Esophagus muscularis mucosa (tissue), 4 donors: ENCODE measurements around the gene SLC22A17. TPM values are rescaled to one million over a fixed set of nuclear protein-coding genes. Genes with fewer than 3 reads are reported as not detected.
A peak's percentile ranks its signal among the peaks of the same experiment; 100 is the strongest.

Experiments
- DNase-seq: peaks from one replicate; pipeline ENCODE4 v3.0.0-alpha.2; 2017; ENCODE audit errors: extremely low spot score
- H3K27ac ChIP-seq, 4 donors: fragments of 200-600 bp; sonication (generic); replicated peaks in 1 of 4; 1 replicate in 3 of 4; 2 replicates in 1 of 4; pipeline ENCODE4 v1.5.1; 2016 to 2019; ENCODE audit warnings: mild to moderate bottlenecking in 1 of 4
- H3K27me3 ChIP-seq, 4 donors: fragments of 200-600 bp; sonication (generic); one replicate each; pipeline versions ENCODE4 v1.5.1 to v1.6.0; 2016 to 2019
- H3K36me3 ChIP-seq, 4 donors: fragments of 200-600 bp; sonication (generic); one replicate each; pipeline ENCODE4 v1.5.1; 2016 to 2019
- H3K4me1 ChIP-seq, 4 donors: fragments of 200-600 bp; sonication (generic); one replicate each; pipeline ENCODE4 v1.5.1; 2016 to 2019
- H3K4me3 ChIP-seq, 4 donors: fragments of 200-600 bp; sonication (generic); 1 replicate in 2 of 4; 2 replicates in 2 of 4; pipeline ENCODE4 v1.5.1; 2016 to 2019; ENCODE audit warnings: mild to moderate bottlenecking in 4 of 4, moderate library complexity in 1 of 4
- H3K9me3 ChIP-seq, 4 donors: fragments of 200-600 bp; sonication (generic); 1 replicate in 3 of 4; 2 replicates in 1 of 4; pipeline ENCODE4 v1.5.1; 2016 to 2019
- EP300 ChIP-seq: sonication (generic); formaldehyde crosslinking; IDR thresholded peaks from one replicate; pipeline ENCODE4 v1.6.1; 2017; ENCODE audit warnings: antibody characterized with exemption
- POLR2A ChIP-seq: fragments of 450-650 bp; IDR thresholded peaks from one replicate; pipeline ENCODE4 v1.6.1; 2017; ENCODE audit warnings: antibody characterized with exemption, moderate library complexity, mild to moderate bottlenecking, low read depth
- POLR2AphosphoS5 ChIP-seq, 2 donors: sonication (generic); formaldehyde crosslinking; IDR thresholded peaks; one replicate each; pipeline ENCODE4 v1.6.1; 2017; ENCODE audit warnings: antibody characterized with exemption in 2 of 2
- WGBS: methylation state at CpG from one replicate; pipeline ENCODE4 v1.1.5; 2018; 5-methylcytosine and 5-hydroxymethylcytosine counted together
- intact Hi-C: fragments of 100-400 bp; cut with DNase I; formaldehyde crosslinking; loops from one replicate; pipeline ENCODE4 v1.15.1; 2023
- total RNA-seq, 4 donors: library from RNA; depleted of rRNA; stranded (reverse); fragments of >200 nt; gene quantifications; one replicate each; pipeline versions ENCODE4 v1.1.0 to v1.2.1, GENCODE V29; 2016
- TF ChIP-seq, protein P1 (sequence below), 3 experiments: fragments of 200-600 bp in 2 of 3; fragments of 450-650 bp in 1 of 3; sonication (generic) in 2 of 3; IDR thresholded peaks; one replicate each; pipeline ENCODE4 v1.5.1; 2017 to 2019; ENCODE audit warnings: antibody characterized with exemption in 3 of 3, mild to moderate bottlenecking in 2 of 3, moderate library complexity in 1 of 3

Gene SLC22A17
- total RNA-seq, 4 donors from 2014 or later = 12.5 to 36.9 (median 24.9) TPM

DNA sequence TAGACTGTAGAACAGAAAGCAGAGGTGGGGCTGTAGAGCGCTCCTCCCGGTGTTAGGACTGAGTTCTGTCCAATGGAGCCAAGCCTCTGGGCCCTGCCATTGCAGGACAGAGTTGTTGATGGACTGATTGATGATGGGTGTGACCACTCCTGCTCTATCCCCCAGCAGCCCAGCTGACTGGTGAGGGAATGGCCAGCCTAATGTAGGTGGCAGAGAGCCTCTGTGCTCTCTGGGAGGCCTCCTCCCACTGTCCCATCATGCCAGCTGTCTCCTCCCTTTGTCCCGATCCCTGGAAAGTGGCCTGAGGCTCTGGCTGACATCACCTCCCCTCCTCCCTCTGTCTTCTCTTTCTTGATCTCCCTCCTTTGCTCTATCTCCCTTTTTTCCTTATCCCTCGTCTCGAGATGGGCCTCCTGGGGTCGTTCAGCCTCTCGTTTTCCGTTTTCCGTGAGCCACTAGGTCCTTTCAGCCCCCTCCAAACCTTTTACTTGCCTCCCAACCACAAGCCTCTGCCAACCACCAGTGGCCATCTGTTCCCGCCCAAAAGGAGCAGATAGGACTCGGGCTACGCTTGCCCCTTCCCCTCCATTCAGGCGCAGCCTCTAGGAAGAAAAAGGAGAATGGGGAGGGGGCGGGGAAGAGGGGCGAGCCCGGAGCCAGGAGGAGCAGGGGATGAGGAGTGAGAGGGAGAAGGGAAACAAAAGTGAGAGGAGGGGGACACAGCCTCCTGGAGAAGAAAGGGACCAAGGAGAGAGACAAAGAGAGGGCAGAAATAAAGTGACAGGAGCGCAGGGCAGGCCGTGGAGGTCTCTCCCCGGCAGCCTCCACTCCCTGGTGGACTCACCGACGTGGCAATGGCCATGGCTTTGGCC is 11.7 kb upstream of the SLC22A17 start:
- H3K36me3 ChIP-seq = peaks cover 0 to 14% (median 5%) of the 10 kb centered on the region in 4 donors
- H3K4me1 ChIP-seq = peaks cover 13 to 79% (median 75%) of the 10 kb centered on the region in 4 donors
- H3K27me3 ChIP-seq = peaks cover 0 to 16% (median 0%) of the 10 kb centered on the region in 4 donors
- WGBS = 10% methylated on average over 21 of the region's 21 CpGs
- TF ChIP-seq POLR2A (no peak), EP300 (no peak), POLR2AphosphoS5 (IDR thresholded peaks at IDR 0.05) (peak in 1 of 2 donors; percentile 67)
- TF ChIP-seq, protein P1, sequence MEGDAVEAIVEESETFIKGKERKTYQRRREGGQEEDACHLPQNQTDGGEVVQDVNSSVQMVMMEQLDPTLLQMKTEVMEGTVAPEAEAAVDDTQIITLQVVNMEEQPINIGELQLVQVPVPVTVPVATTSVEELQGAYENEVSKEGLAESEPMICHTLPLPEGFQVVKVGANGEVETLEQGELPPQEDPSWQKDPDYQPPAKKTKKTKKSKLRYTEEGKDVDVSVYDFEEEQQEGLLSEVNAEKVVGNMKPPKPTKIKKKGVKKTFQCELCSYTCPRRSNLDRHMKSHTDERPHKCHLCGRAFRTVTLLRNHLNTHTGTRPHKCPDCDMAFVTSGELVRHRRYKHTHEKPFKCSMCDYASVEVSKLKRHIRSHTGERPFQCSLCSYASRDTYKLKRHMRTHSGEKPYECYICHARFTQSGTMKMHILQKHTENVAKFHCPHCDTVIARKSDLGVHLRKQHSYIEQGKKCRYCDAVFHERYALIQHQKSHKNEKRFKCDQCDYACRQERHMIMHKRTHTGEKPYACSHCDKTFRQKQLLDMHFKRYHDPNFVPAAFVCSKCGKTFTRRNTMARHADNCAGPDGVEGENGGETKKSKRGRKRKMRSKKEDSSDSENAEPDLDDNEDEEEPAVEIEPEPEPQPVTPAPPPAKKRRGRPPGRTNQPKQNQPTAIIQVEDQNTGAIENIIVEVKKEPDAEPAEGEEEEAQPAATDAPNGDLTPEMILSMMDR (IDR thresholded peaks at IDR 0.05) = no peak
- intact Hi-C loops = no loop called here
- DNase-seq = no peak
- H3K27ac ChIP-seq = peak overlapping the region; percentile 96 to 98 (median 96)
- no peaks in the 10 kb centered on the region for H3K9me3 ChIP-seq
- peak overlapping the region; percentile 61 to 72 (median 66) for H3K4me3 ChIP-seq

DNA sequence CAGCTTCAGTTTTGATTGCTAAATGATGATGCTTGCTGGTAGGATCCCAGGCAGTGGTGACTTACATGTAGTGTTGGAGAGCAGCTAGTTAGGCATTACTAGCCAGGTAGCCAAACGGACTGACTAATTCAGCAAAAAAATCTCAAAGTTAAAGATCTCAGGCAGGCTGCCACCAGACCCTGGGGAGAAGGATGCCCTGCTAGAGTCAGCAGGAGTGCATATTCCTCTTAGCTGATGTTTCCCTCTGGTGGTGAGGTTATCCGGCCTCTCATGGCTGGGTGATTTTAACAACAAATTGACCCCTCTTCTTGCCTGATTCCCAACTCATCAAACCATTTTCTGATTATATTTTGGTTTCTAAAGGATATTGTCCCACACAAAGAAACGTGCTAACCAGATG is 9.5 kb upstream of the SLC22A17 start:
- Histone ChIP-seq H3K27me3 (peaks cover 0 to 16% (median 0%) of the 10 kb centered on the region in 4 donors), H3K4me3 (no peak overlapping the region), H3K4me1 (peaks cover 13 to 90% (median 84%) of the 10 kb centered on the region in 4 donors), H3K9me3 (no peaks in the 10 kb centered on the region), H3K36me3 (peaks cover 0 to 33% (median 13%) of the 10 kb centered on the region in 4 donors), H3K27ac (peak overlapping the region in 3 of 4 donors; percentile 44 to 57 (median 55))
- TF ChIP-seq, protein P1 (IDR thresholded peaks at IDR 0.05) = peak in 1 of 3 experiments; percentile 15
- no peak for TF ChIP-seq POLR2A
- no peak for DNase-seq
- intact Hi-C loops = no loop called here
- 53% methylated on average over 3 of the region's 3 CpGs for WGBS

DNA sequence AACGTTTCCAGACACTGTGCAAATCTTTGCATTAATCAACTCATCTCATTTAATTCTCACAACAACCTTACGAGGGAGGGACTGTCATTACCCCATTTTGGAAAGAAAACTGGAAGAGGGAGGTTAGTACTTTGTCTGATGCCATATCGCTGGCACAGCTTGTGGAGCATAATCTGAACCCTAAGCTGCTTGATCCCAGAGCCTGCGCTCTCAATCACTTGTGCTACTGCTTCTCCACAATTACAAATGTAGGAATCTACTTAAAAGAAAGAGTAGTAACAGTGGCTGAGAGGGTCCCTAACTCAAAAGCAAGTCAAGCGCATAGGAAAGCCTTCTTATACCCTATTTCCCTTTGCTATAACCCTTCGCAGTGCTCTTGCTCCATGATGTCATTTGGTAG is 9.1 kb upstream of the SLC22A17 start:
- intact Hi-C loops = no loop called here
- Histone ChIP-seq H3K36me3 (peaks cover 0 to 37% (median 15%) of the 10 kb centered on the region in 4 donors), H3K9me3 (no peaks in the 10 kb centered on the region), H3K27ac (peak overlapping the region in 3 of 4 donors; percentile 44 to 57 (median 55)), H3K27me3 (peaks cover 0 to 16% (median 0%) of the 10 kb centered on the region in 4 donors), H3K4me3 (no peak overlapping the region), H3K4me1 (peaks cover 13 to 86% (median 81%) of the 10 kb centered on the region in 4 donors)
- DNase-seq = no peak
- 73% methylated on average over 6 of the region's 6 CpGs for WGBS
- no peak for TF ChIP-seq POLR2AphosphoS5 (IDR thresholded peaks at IDR 0.05)
- TF ChIP-seq, protein P1 (IDR thresholded peaks at IDR 0.05) = no peak
- TF ChIP-seq EP300 = no peak
- TF ChIP-seq POLR2A = no peak

DNA sequence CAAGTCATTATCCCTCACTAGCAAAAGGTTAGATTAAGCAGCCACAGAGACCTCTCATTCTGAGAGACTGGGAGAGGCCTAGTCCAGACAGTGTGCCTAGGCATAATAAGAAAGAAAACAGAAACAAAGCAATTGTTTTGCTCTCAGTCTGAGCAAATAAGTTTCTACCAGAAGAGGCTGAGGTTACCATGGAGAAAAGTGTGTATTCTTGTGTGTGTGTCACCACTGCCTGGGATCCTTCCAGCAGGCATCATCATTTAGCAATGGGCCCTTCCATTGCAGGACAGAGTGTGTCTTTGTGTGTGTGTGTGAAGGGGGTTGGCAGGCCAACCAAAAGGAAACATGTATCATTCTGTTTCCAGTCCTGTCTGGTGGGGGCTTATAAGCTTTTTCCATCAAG is 8.6 kb upstream of the SLC22A17 start:
- Histone ChIP-seq H3K9me3 (no peaks in the 10 kb centered on the region), H3K4me1 (peaks cover 13 to 81% (median 77%) of the 10 kb centered on the region in 4 donors), H3K4me3 (no peak overlapping the region), H3K27me3 (peaks cover 0 to 16% (median 0%) of the 10 kb centered on the region in 4 donors), H3K36me3 (peaks cover 0 to 42% (median 17%) of the 10 kb centered on the region in 4 donors), H3K27ac (peak overlapping the region in 3 of 4 donors; percentile 52 to 57 (median 55))
- intact Hi-C loops = no loop called here
- no peak for DNase-seq
- TF ChIP-seq, protein P1 (IDR thresholded peaks at IDR 0.05) = no peak
- peak; percentile 13 to 51 for TF ChIP-seq POLR2AphosphoS5 (IDR thresholded peaks at IDR 0.05)
